GM18907 (cell line): ENCODE data around the gene COX11.
A peak's percentile ranks its signal among the peaks of the same experiment; 100 is the strongest.

Experiments
- ATAC-seq: cut with Tn5 transposase; IDR thresholded peaks from one replicate; pipeline ENCODE4 v1.9.1; 2021; ENCODE audit warnings: mild to moderate bottlenecking, moderate library complexity; ENCODE audit not compliant: unreplicated experiment

COX11 gene

GRCh38 chr17:54968988-54969332 lies 506 bp upstream of the COX11 start:
- ATAC-seq = peak; percentile 33

- ATAC-seq = peak; percentile 31
These were observed 713 bp downstream of the COX11 start for GRCh38 chr17:54967621-54968261.

- ATAC-seq = no peak
These were observed 11.7 kb downstream of the COX11 start for GRCh38 chr17:54956791-54957190.

- no peak for ATAC-seq
These were observed 17.2 kb downstream of the COX11 start for GRCh38 chr17:54951286-54951685.

- ATAC-seq = no peak
These were observed 18.3 kb downstream of the COX11 start for GRCh38 chr17:54950116-54950515.

- ATAC-seq = peak; percentile 56
These were observed 20.1 kb downstream of the COX11 start for GRCh38 chr17:54948380-54948779.

GRCh38 chr17:54947396-54947795 lies 21.1 kb downstream of the COX11 start:
- ATAC-seq = no peak

- no peak for ATAC-seq
These were observed 22.8 kb downstream of the COX11 start for GRCh38 chr17:54945671-54946070.

- ATAC-seq = no peak
These were observed 23.2 kb downstream of the COX11 start for GRCh38 chr17:54945231-54945630.

GRCh38 chr17:54944796-54945195 lies 23.7 kb downstream of the COX11 start:
- ATAC-seq = no peak

- ATAC-seq = no peak
These were observed 27.2 kb downstream of the COX11 start for GRCh38 chr17:54941285-54941684.

- ATAC-seq = no peak
These were observed 31.0 kb downstream of the COX11 start for GRCh38 chr17:54937426-54937825.

GRCh38 chr17:54937018-54937417 lies 31.4 kb downstream of the COX11 start:
- ATAC-seq = no peak

- no peak for ATAC-seq
These were observed 33.0 kb downstream of the COX11 start for GRCh38 chr17:54935471-54935870.

GRCh38 chr17:54933921-54934320 lies 34.5 kb downstream of the COX11 start:
- ATAC-seq = no peak

- ATAC-seq = no peak
These were observed 35.7 kb downstream of the COX11 start for GRCh38 chr17:54932711-54933110.

- no peak for ATAC-seq
These were observed 40.9 kb downstream of the COX11 start for GRCh38 chr17:54927525-54927924.

- no peak for ATAC-seq
These were observed 44.0 kb downstream of the COX11 start for GRCh38 chr17:54924405-54924804.

GRCh38 chr17:54920819-54921218 lies 47.6 kb downstream of the COX11 start:
- ATAC-seq = peak; percentile 45

GRCh38 chr17:54919425-54919824 lies 49.0 kb downstream of the COX11 start:
- no peak for ATAC-seq

GRCh38 chr17:54916721-54917120 lies 51.7 kb downstream of the COX11 start:
- no peak for ATAC-seq
